Activated CD4-positive, alpha-beta T cell treated with anti-CD3 and anti-CD28 coated beads for 48 hours (primary cell): ENCODE results near the gene A4GALT.
"Not testable (repeated sequence)": the region's sequence is repeated elsewhere in the genome, so short reads cannot be mapped to it uniquely, and the experiment has no call there.

Source experiments
- DNase-seq: peaks from one replicate; pipeline ENCODE4 v3.0.0-alpha.2; 2020

A4GALT gene

GRCh38 chr22:42680648-42681047 is 40.0 kb downstream of the A4GALT start:
- peak; percentile 21 for DNase-seq

GRCh38 chr22:42679691-42680090 is 41.0 kb downstream of the A4GALT start:
- DNase-seq: no peak

GRCh38 chr22:42678894-42679293 is 41.8 kb downstream of the A4GALT start:
- DNase-seq: no peak

- DNase-seq: not testable (repeated sequence)
These were observed 42.7 kb downstream of the A4GALT start for GRCh38 chr22:42677936-42678335.

GRCh38 chr22:42676059-42676607 is 44.5 kb downstream of the A4GALT start:
- DNase-seq: no peak

- DNase-seq: no peak
These were observed 46.7 kb downstream of the A4GALT start for GRCh38 chr22:42673898-42674401.

GRCh38 chr22:42673071-42673470 is 47.6 kb downstream of the A4GALT start:
- not testable (repeated sequence) for DNase-seq

- DNase-seq: no peak
These were observed 49.6 kb downstream of the A4GALT start for GRCh38 chr22:42670921-42671709.

GRCh38 chr22:42670046-42670445 is 50.6 kb downstream of the A4GALT start:
- no peak for DNase-seq

GRCh38 chr22:42666393-42666792 is 54.3 kb downstream of the A4GALT start:
- not testable (repeated sequence) for DNase-seq

- no peak for DNase-seq
These were observed 55.5 kb downstream of the A4GALT start for GRCh38 chr22:42664976-42665831.

GRCh38 chr22:42661985-42662831 is 58.5 kb downstream of the A4GALT start:
- peak; percentile 88 for DNase-seq

GRCh38 chr22:42656578-42656977 is 64.1 kb downstream of the A4GALT start:
- no peak for DNase-seq

- DNase-seq: no peak
These were observed 65.0 kb downstream of the A4GALT start for GRCh38 chr22:42655693-42656092.

- DNase-seq: no peak
These were observed 66.1 kb downstream of the A4GALT start for GRCh38 chr22:42654436-42655073.

- no peak for DNase-seq
These were observed 66.7 kb downstream of the A4GALT start for GRCh38 chr22:42653999-42654398.

- DNase-seq: no peak
These were observed 69.5 kb downstream of the A4GALT start for GRCh38 chr22:42651134-42651533.

- DNase-seq: peak; percentile 87
These were observed 71.2 kb downstream of the A4GALT start, which contains the start of gene CYB5R3 for GRCh38 chr22:42649246-42650099. Gene CYB5R3, minus strand, starts transcription at chr22:42649392. Its CDS starts 77 bp downstream, at chr22:42649315.

GRCh38 chr22:42648368-42649245 is 72.1 kb downstream of the A4GALT start:
- DNase-seq: peak; percentile 39

GRCh38 chr22:42648017-42648367 is 72.7 kb downstream of the A4GALT start:
- DNase-seq: no peak
